Fibroblast of upper back skin (primary cell): ENCODE results near the gene OSBPL5.

Source experiments
- DNase-seq: peaks from one replicate; pipeline ENCODE4 v3.0.0-alpha.2; 2013

OSBPL5 gene

GRCh38 chr11:3049430-3050243 is 115.5 kb downstream of the OSBPL5 start:
- peak; percentile 89 for DNase-seq

DNA sequence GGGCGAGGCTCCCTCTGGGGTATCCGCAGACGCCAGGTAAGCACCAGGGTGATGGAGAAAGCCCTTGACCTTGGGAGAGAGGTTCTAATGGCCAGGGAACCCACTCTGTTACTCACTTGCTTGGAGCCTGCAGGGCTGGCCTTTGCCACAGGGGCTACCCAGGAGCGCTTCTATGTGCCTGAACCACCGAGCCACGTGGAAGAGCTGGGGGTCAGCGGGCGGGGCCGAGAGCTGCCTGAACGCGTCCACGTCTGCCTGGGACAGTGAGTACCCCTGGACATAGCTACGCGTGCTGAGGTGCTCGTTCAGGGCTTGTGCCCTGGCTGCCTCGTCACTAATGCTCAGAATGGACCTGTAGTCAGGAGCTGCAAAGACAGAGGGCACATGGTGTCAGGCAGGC is 117.5 kb downstream of the OSBPL5 start:
- no peak for DNase-seq

DNA sequence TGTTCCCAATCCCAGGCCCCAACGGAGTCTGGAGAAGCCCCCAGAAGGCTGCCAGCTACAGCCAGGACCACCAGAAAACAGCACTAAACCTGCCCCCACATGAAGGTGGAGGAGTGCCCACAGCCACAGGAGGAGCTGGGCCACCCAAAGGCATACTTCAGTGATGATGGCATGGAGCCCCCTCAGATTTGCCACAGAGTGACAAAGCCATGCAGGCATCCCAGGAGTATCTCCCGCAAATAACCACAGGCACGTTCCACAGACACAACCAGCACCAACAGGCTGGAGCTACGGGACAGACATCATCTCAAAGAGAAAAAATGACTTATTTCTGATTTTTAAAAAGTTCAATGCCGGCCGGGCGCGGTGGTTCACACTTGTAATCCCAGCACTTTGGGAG is 118.5 kb downstream of the OSBPL5 start:
- no peak for DNase-seq

GRCh38 chr11:3046190-3046589 is 118.9 kb downstream of the OSBPL5 start:
- DNase-seq: no peak

DNA sequence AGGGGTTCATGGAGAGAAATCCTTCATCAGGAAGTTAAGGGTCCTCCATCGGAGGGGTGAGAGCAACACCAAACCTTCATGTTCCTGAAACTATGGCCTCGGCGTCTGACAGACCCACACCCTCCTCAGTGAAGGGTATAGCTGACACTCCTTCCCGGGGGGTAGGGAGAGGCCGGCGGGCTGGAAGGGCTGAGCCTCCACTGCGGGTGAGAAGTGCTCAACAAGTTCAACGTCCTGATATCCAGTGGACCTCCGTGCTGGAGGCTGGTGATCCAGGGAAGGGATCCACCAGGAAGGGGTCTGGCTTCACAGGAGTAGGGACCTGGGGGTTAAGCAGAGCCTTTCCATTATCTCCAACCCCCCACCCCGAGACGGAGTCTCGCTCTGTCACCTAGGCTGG is 120.2 kb downstream of the OSBPL5 start:
- DNase-seq: no peak

DNA sequence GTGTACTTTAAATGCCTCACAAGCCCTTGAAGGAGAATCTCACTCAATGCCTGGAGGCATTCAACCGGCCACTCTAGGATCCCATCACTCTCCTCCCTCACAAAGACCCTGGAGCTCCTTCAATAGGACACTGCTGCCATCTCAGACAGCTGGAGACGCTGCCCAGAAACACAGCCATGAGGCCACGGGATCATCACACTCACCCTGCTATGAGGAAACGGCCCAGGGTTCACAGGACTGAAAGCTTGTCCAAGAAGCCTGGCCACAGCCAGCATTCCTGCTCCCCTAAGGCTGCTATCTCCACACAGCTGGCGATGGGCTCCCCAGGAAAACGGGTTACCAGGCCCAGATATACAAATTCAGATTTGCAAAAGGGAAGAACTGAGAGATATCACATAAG is 121.1 kb downstream of the OSBPL5 start:
- DNase-seq: no peak

GRCh38 chr11:3043315-3043871 is 121.7 kb downstream of the OSBPL5 start:
- DNase-seq: no peak

DNA sequence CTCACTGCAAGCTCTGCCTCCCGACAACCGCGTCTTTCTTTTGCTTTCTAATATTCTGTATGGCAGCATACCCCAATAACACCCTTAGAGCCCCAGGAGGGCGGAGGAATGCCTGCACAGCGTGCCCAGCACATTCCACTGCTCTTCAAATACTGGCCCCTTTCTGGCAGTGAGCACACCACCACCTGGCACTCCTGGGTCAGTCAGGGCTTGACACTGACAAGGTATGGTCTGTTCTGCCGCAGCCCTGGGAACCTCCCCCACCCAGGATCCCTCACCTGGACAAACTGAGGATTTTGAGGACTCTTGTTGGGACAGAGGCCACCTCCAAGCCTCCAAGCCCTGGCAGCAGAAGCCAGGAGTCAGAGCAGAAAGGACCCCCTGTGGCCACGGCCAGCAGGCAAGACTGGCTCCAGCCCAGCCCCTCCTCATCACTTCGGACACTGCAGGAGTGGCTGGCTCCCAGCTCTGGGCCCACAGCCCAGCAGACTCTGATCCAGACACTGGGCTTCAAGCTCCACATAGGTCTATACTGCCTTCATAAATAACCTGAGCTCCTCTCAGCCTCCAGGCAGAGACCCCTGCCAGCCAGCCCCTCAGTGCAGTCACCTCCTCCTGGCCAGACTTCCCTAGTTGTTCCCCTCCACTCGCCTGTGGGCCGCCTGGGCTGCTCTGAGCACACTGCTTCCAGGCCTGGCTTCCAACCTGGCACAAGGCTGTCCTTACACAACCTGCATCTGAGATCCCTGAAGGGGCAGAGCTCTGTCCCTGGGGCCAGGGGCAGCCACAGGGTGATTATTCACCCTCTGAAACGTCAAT is 122.4 kb downstream of the OSBPL5 start:
- no peak for DNase-seq

GRCh38 chr11:3041699-3042441 is 123.2 kb downstream of the OSBPL5 start:
- DNase-seq: no peak

GRCh38 chr11:3040881-3041280 is 124.2 kb downstream of the OSBPL5 start:
- no peak for DNase-seq

DNA sequence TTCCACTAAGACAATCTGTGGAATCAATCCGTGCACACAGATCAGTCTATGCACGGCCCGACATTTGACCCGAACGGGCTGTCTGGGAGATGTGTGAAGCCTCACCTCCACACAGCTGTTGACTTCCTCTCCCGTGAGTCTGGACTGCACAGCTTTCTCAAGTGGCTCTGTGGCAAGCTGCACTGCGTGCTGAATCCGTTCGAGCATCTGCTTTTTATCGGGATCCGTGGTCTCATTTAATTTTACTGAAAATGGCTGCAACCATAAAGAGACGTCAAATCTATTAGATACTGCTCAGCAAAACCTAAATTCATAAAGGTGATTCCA is 127.2 kb downstream of the OSBPL5 start:
- DNase-seq: no peak
